HCT116 (cell line): ENCODE data around the gene SLC12A5. TPM values are rescaled to one million over a fixed set of nuclear protein-coding genes. Genes with fewer than 3 reads are reported as not detected.

Experiments used
- ATAC-seq: fragments of 200-7000 bp; cut with Tn5 transposase; 2 replicates; pipeline ENCODE4 v1.9.1; 2020; ENCODE audit warnings: mild to moderate bottlenecking, moderate library complexity
- BruUV-seq: library from RNA; stranded (reverse); fragments of 400-500 nt; replicated peaks from 2 replicates; lab custom pipeline; 2021; lab: Mats Ljungman, UMichigan
- CTCF ChIA-PET: fragments of 300-600 bp; sonication (Branson Sonifier 250); formaldehyde crosslinking; loops from one replicate; lab custom pipeline; 2021; ENCODE audit warnings: antibody characterized with exemption; lab: Charles Lee
- POLR2A ChIA-PET: fragments of 300-600, 350-600 bp; sonication (Branson Sonifier 250); formaldehyde crosslinking; loops from one replicate; lab custom pipeline; 2021; ENCODE audit warnings: antibody characterized with exemption; lab: Charles Lee
- RAD21 ChIA-PET, 2 experiments: fragments of 300-600 bp; sonication (Branson Sonifier 250); formaldehyde crosslinking; loops; one replicate each; lab custom pipeline; 2023; ENCODE audit warnings: low total read pairs in 2 of 2; ENCODE audit not compliant: uncharacterized antibody in 2 of 2, unreplicated experiment in 2 of 2, low non-redundant PET in 1 of 2; lab: Charles Lee
- DNase-seq: peaks from one replicate; pipeline ENCODE4 v3.0.0-alpha.2; 2010; ENCODE audit warnings: low read depth, low spot score
- H2AFZ ChIP-seq: fragments of 200-600 bp; shearing (Covaris generic), sonication (generic); 2 replicates; pipeline ENCODE4 v1.6.1; 2017; ENCODE audit warnings: low read depth, mixed run types, mixed read lengths, antibody characterized with exemption, low read length; ENCODE audit not compliant: poor library complexity, severe bottlenecking
- H3K27ac ChIP-seq: 2 replicates; pipeline ENCODE4 v1.5.1; 2012; ENCODE audit warnings: low read depth, low read length
- H3K27me3 ChIP-seq: fragments of 200-600 bp; sonication (generic); 2 replicates; pipeline ENCODE4 v1.6.1; 2016; ENCODE audit warnings: mixed run types, low read length, mixed read lengths; ENCODE audit not compliant: insufficient read depth
- H3K36me3 ChIP-seq, 2 experiments: fragments of 200-500 bp in 1 of 2; fragments of 200-600 bp in 1 of 2; sonication (Bioruptor generic) in 1 of 2; sonication (generic) in 1 of 2; 2 replicates each; pipeline versions ENCODE4 v1.5.1 to v1.6.1; 2014 to 2016; ENCODE audit warnings: low read length in 2 of 2, inconsistent platforms in 1 of 2, mixed read lengths in 1 of 2, mixed run types in 1 of 2; ENCODE audit not compliant: insufficient read depth in 2 of 2, control insufficient read depth in 1 of 2
- H3K4me1 ChIP-seq, 2 experiments: fragments of 200-600 bp in 1 of 2; sonication (generic) in 1 of 2; 2 replicates each; pipeline versions ENCODE4 v1.5.1 to v1.6.1; 2012 to 2017; ENCODE audit warnings: low read length in 2 of 2, inconsistent platforms in 1 of 2, mild to moderate bottlenecking in 1 of 2, mixed read lengths in 1 of 2, mixed run types in 1 of 2, moderate library complexity in 1 of 2; ENCODE audit not compliant: insufficient read depth in 2 of 2, control insufficient read depth in 1 of 2
- H3K4me2 ChIP-seq: fragments of 200-600 bp; sonication (generic); 2 replicates; pipeline ENCODE4 v1.6.1; 2017; ENCODE audit warnings: mixed run types, low read length, mixed read lengths
- H3K4me3 ChIP-seq, 2 experiments: fragments of 200-600 bp in 1 of 2; sonication (generic) in 1 of 2; replicated peaks in 1 of 2; 2 replicates each; pipeline ENCODE4 v1.5.1; 2011 to 2016; ENCODE audit warnings: low read length in 2 of 2, control low read depth in 1 of 2, low read depth in 1 of 2, mild to moderate bottlenecking in 1 of 2, mixed read lengths in 1 of 2, mixed run types in 1 of 2
- H3K79me2 ChIP-seq: fragments of 200-600 bp; sonication (generic); 2 replicates; pipeline ENCODE4 v1.6.1; 2017; ENCODE audit warnings: mild to moderate bottlenecking, mixed run types, low read length, moderate library complexity, mixed read lengths; ENCODE audit not compliant: insufficient read depth
- H3K9ac ChIP-seq: fragments of 200-600 bp; sonication (generic); 2 replicates; pipeline ENCODE4 v1.6.1; 2016; ENCODE audit warnings: low read length, mixed read lengths
- H3K9me2 ChIP-seq: fragments of 200-600 bp; sonication (generic), shearing (Covaris generic); 2 replicates; pipeline ENCODE4 v1.6.1; 2017; ENCODE audit warnings: mixed run types, mild to moderate bottlenecking, moderate library complexity; ENCODE audit not compliant: insufficient read depth
- H3K9me3 ChIP-seq, 2 experiments: fragments of 200-500 bp in 1 of 2; fragments of 200-600 bp in 1 of 2; sonication (Bioruptor generic) in 1 of 2; sonication (generic) in 1 of 2; 2 replicates each; pipeline ENCODE4 v1.6.1; 2014 to 2017; ENCODE audit warnings: low read length in 2 of 2, mixed read lengths in 2 of 2, inconsistent platforms in 1 of 2, low read depth in 1 of 2, mild to moderate bottlenecking in 1 of 2, mixed run types in 1 of 2, moderate library complexity in 1 of 2; ENCODE audit not compliant: control insufficient read depth in 1 of 2, insufficient read depth in 1 of 2
- H4K20me1 ChIP-seq: fragments of 200-600 bp; sonication (generic), shearing (Covaris generic); 2 replicates; pipeline ENCODE4 v1.6.1; 2017; ENCODE audit warnings: mixed run types, mild to moderate bottlenecking, moderate library complexity; ENCODE audit not compliant: insufficient read depth
- ATF3 ChIP-seq: IDR thresholded peaks from 2 replicates; pipeline ENCODE4 v1.6.1; 2012
- CEBPB ChIP-seq: IDR thresholded peaks from 2 replicates; pipeline ENCODE4 v1.6.1; 2012; ENCODE audit warnings: low read depth
- EGR1 ChIP-seq: IDR thresholded peaks from 2 replicates; pipeline ENCODE4 v1.6.1; 2012; ENCODE audit warnings: low read depth
- ELF1 ChIP-seq: IDR thresholded peaks from 2 replicates; pipeline ENCODE4 v1.6.1; 2012; ENCODE audit warnings: low read depth, borderline replicate concordance
- MAX ChIP-seq: IDR thresholded peaks from 2 replicates; pipeline ENCODE4 v1.6.1; 2012
- POLR2AphosphoS5 ChIP-seq: IDR thresholded peaks from 2 replicates; pipeline ENCODE4 v1.6.1; 2011; ENCODE audit warnings: mild to moderate bottlenecking, low read depth, low read length, moderate library complexity
- REST ChIP-seq: IDR thresholded peaks from 2 replicates; pipeline ENCODE4 v1.6.1; 2012; ENCODE audit warnings: low read depth
- SP1 ChIP-seq: IDR thresholded peaks from 2 replicates; pipeline ENCODE4 v1.6.1; 2012; ENCODE audit warnings: low read depth
- SRF ChIP-seq: IDR thresholded peaks from 2 replicates; pipeline ENCODE4 v1.6.1; 2012; ENCODE audit warnings: low read depth
- TCF7L2 ChIP-seq: IDR thresholded peaks from 2 replicates; pipeline ENCODE4 v1.7.0; 2011; ENCODE audit warnings: borderline replicate concordance, inconsistent platforms; ENCODE audit not compliant: insufficient read depth, insufficient read length; ENCODE audit errors: extremely low read depth
- ZBTB33 ChIP-seq: IDR thresholded peaks from 2 replicates; pipeline ENCODE4 v1.6.1; 2011; ENCODE audit warnings: mild to moderate bottlenecking, low read length, moderate library complexity; ENCODE audit not compliant: insufficient replicate concordance; ENCODE audit errors: extremely low read depth
- ZNF274 ChIP-seq: fragments of 200-500 bp; sonication (Bioruptor generic); IDR thresholded peaks from 2 replicates; pipeline ENCODE4 v1.6.1; 2014; ENCODE audit warnings: mild to moderate bottlenecking, low read depth, low read length, inconsistent platforms
- intact Hi-C: fragments of 100-400 bp; cut with micrococcal nuclease; formaldehyde crosslinking; loops from 2 replicates; pipeline ENCODE4 v1.10.0; 2022
- total RNA-seq: library from RNA; stranded (reverse); gene quantifications from one replicate; pipeline ENCODE4 v1.2.1, GENCODE V29; 2021; ENCODE audit not compliant: unreplicated experiment

Gene SLC12A5
- total RNA-seq, 1 experiment from 2014 or later = 1.9 TPM

- no peaks in the 10 kb centered on the region for H3K79me2 ChIP-seq
- no peak for DNase-seq
- peaks cover 0 to 3% of the 10 kb centered on the region in 2 experiments; a peak in 1 of 4 replicates for H3K4me1 ChIP-seq
- H3K4me2 ChIP-seq = no peak overlapping the region
- no peak overlapping the region for H2AFZ ChIP-seq
- RAD21 ChIA-PET = no interaction called here
- CTCF ChIA-PET = no interaction called here
- no peak overlapping the region for H3K4me3 ChIP-seq
- H3K27ac ChIP-seq = no peak overlapping the region
- H3K36me3 ChIP-seq = no peaks in the 10 kb centered on the region
- no TSS peak for BruUV-seq
- H3K9me3 ChIP-seq = no peaks in the 10 kb centered on the region
- intact Hi-C loops = no loop called here
- TF ChIP-seq MAX (no peak), SP1 (no peak), ELF1 (no peak), SRF (no peak), ZNF274 (no peak), CEBPB (no peak), REST (no peak), TCF7L2 (no peak), EGR1 (no peak), ZBTB33 (no peak), POLR2AphosphoS5 (no peak), ATF3 (no peak)
- no peak overlapping the region for H3K9ac ChIP-seq
- peaks cover 3% of the 10 kb centered on the region; the same call in 1 of the 2 replicates for H3K27me3 ChIP-seq
- no peaks in the 10 kb centered on the region for H4K20me1 ChIP-seq
- H3K9me2 ChIP-seq = no peaks in the 10 kb centered on the region
- ATAC-seq = no peak
- POLR2A ChIA-PET = no interaction called here
Measured at GRCh38 chr20:46001498-46001897, 27.5 kb upstream of the SLC12A5 start.
